K562 (cell line): ENCODE measurements around the gene ATP6V1A. TPM values are rescaled to one million over a fixed set of nuclear protein-coding genes. Genes with fewer than 3 reads are reported as not detected.

Source experiments
- ATAC-seq: fragments of 200-7000 bp; cut with Tn5 transposase; 3 replicates; pipeline ENCODE4 v1.9.1; 2020; ENCODE audit warnings: moderate library complexity
- BruUV-seq: library from RNA; stranded (reverse); fragments of 400-500 nt; replicated peaks from 2 replicates; lab custom pipeline; 2021; lab: Mats Ljungman, UMichigan
- CTCF ChIA-PET: fragments of 300-600 bp; formaldehyde crosslinking; extraction: SDS; loops from one replicate; lab custom pipeline; 2021; ENCODE audit warnings: low intra/inter-chr PET ratio; lab: Yijun Ruan, JAX
- POLR2A ChIA-PET: fragments of 300-600, 350-650 bp; sonication (Branson Sonifier 250); formaldehyde crosslinking; extraction: SDS; loops from one replicate; lab custom pipeline; 2021; ENCODE audit warnings: antibody characterized with exemption, inconsistent platforms; lab: Yijun Ruan, JAX
- DNase-seq, 4 experiments: peaks; one replicate each; pipeline versions ENCODE4 v3.0.0 to v3.0.0-alpha.2; 2011 to 2018; ENCODE audit warnings: low spot score in 3 of 4, mixed read lengths in 3 of 4; ENCODE audit errors: extremely low read depth in 1 of 4
- FAIRE-seq: peaks from 2 replicates; lab custom pipeline; 2011; peaks lifted over from hg19 to GRCh38; lab: Jason Lieb, UNC
- H2AFZ ChIP-seq: 2 replicates; pipeline ENCODE4 v1.6.0; 2011; ENCODE audit warnings: low read depth, low read length, control low read depth, inconsistent platforms
- H3K27ac ChIP-seq: fragments of 200-600 bp; 3 replicates; pipeline ENCODE4 v1.8.0; 2011; ENCODE audit warnings: low read depth, mild to moderate bottlenecking, control low read depth, inconsistent platforms, low read length, moderate library complexity, mixed read lengths; ENCODE audit errors: extremely low read depth
- H3K27me3 ChIP-seq, 2 experiments: fragments of 300-600 bp in 1 of 2; 2 replicates in 1 of 2; 3 replicates in 1 of 2; pipeline versions ENCODE4 v1.6.0 to v1.8.0; 2011; ENCODE audit warnings: inconsistent platforms in 2 of 2, low read length in 2 of 2, mild to moderate bottlenecking in 1 of 2, mixed read lengths in 1 of 2, moderate library complexity in 1 of 2; ENCODE audit not compliant: control insufficient read depth in 2 of 2, insufficient read depth in 2 of 2
- H3K36me3 ChIP-seq: fragments of 300-600 bp; 3 replicates; pipeline ENCODE4 v1.8.0; 2011; ENCODE audit warnings: mild to moderate bottlenecking, low read length, inconsistent platforms; ENCODE audit not compliant: control insufficient read depth, insufficient read depth
- H3K4me1 ChIP-seq, 2 experiments: fragments of 200-600 bp in 1 of 2; replicated peaks in 1 of 2; 2 replicates in 1 of 2; 3 replicates in 1 of 2; pipeline versions ENCODE4 v1.5.1 to v1.8.0; 2011; ENCODE audit warnings: inconsistent platforms in 2 of 2, low read length in 2 of 2, mild to moderate bottlenecking in 1 of 2, mixed read lengths in 1 of 2, moderate library complexity in 1 of 2; ENCODE audit not compliant: control insufficient read depth in 2 of 2, insufficient read depth in 2 of 2
- H3K4me2 ChIP-seq: 2 replicates; pipeline ENCODE4 v1.6.1; 2011; ENCODE audit warnings: low read length, control low read depth, inconsistent platforms, mixed read lengths; ENCODE audit not compliant: insufficient read depth
- H3K4me3 ChIP-seq: fragments of 200-600 bp; sonication (generic), shearing (Covaris generic); 2 replicates; pipeline ENCODE4 v1.5.1; 2016; ENCODE audit warnings: control low read depth, inconsistent platforms
- H3K79me2 ChIP-seq: fragments of 200-600 bp; 3 replicates; pipeline ENCODE4 v1.8.0; 2011; ENCODE audit warnings: low read length, inconsistent platforms; ENCODE audit not compliant: control insufficient read depth, insufficient read depth
- H3K9ac ChIP-seq, 2 experiments: 2 replicates each; pipeline versions ENCODE4 v1.6.0 to v1.6.1; 2011; ENCODE audit warnings: low read depth in 2 of 2, low read length in 2 of 2, control low read depth in 1 of 2, inconsistent platforms in 1 of 2, mild to moderate bottlenecking in 1 of 2, mixed read lengths in 1 of 2; ENCODE audit not compliant: insufficient read depth in 1 of 2
- H3K9me1 ChIP-seq: one replicate; pipeline ENCODE4 v1.6.0; 2011; ENCODE audit warnings: inconsistent platforms, mild to moderate bottlenecking, low read length, moderate library complexity; ENCODE audit not compliant: control insufficient read depth, insufficient read depth
- H3K9me3 ChIP-seq: replicated peaks from 2 replicates; pipeline ENCODE4 v1.5.1; 2011; ENCODE audit warnings: low read depth, low read length, inconsistent platforms; ENCODE audit not compliant: control insufficient read depth, insufficient read depth
- H4K20me1 ChIP-seq: replicated peaks from 2 replicates; pipeline ENCODE4 v1.6.1; 2011; ENCODE audit warnings: low read length, inconsistent platforms, mixed read lengths; ENCODE audit not compliant: control insufficient read depth, insufficient read depth
- BMI1 ChIP-seq: fragments of 150-350 bp; IDR thresholded peaks from 2 replicates; pipeline ENCODE4 v1.6.1; 2014; ENCODE audit warnings: low read length
- CHD4 ChIP-seq: fragments of 200-600 bp; sonication (generic); IDR thresholded peaks from 3 replicates; pipeline ENCODE4 v1.6.1; 2012; ENCODE audit warnings: low read depth, mild to moderate bottlenecking, mixed read lengths, low read length, inconsistent platforms; ENCODE audit not compliant: insufficient read depth, insufficient replicate concordance, poor library complexity, severe bottlenecking
- COPS2 ChIP-seq: fragments of 450-650 bp; conservative IDR thresholded peaks from 2 replicates; pipeline ENCODE4 v1.6.1; 2016; ENCODE audit warnings: mild to moderate bottlenecking, moderate library complexity
- GTF2A2 ChIP-seq: IDR thresholded peaks from 2 replicates; pipeline ENCODE4 v1.6.1; 2016; ENCODE audit warnings: mild to moderate bottlenecking, missing genetic modification characterization, missing compliant biosample characterization
- HDAC2 ChIP-seq: fragments of 450-650 bp; IDR thresholded peaks from 2 replicates; pipeline ENCODE4 v1.6.1; 2016; ENCODE audit warnings: mild to moderate bottlenecking
- KLF16 ChIP-seq: IDR thresholded peaks from 2 replicates; pipeline ENCODE4 v1.6.1; 2016; ENCODE audit warnings: antibody characterized with exemption
- MYC ChIP-seq, 2 experiments: fragments of 250-450 bp in 1 of 2; sonication (Bioruptor Pico) in 1 of 2; IDR thresholded peaks; 2 replicates each; pipeline versions ENCODE4 v1.5.1 to v1.6.1; 2012 to 2021; ENCODE audit warnings: low read depth in 2 of 2, borderline replicate concordance in 1 of 2, improper control_type of control experiment in 1 of 2, low read length in 1 of 2, mild to moderate bottlenecking in 1 of 2, moderate library complexity in 1 of 2
- NCOA4 ChIP-seq: fragments of 450-650 bp; IDR thresholded peaks from 2 replicates; pipeline ENCODE4 v1.6.1; 2018; ENCODE audit warnings: mild to moderate bottlenecking; ENCODE audit not compliant: partially characterized antibody
- NFIC ChIP-seq: fragments of 450-650 bp; IDR thresholded peaks from 2 replicates; pipeline ENCODE4 v1.6.1; 2017; ENCODE audit warnings: mild to moderate bottlenecking, inconsistent platforms
- NUFIP1 ChIP-seq: fragments of 450-650 bp; IDR thresholded peaks from 2 replicates; pipeline ENCODE4 v1.6.1; 2018; ENCODE audit not compliant: partially characterized antibody
- PHB ChIP-seq: fragments of 250-450 bp; sonication (Bioruptor Pico); IDR thresholded peaks from 2 replicates; pipeline ENCODE4 v1.5.0; 2021
- PRMT5 ChIP-seq: sonication (generic); formaldehyde crosslinking; IDR thresholded peaks from 2 replicates; pipeline ENCODE4 v1.5.0; 2020; ENCODE audit warnings: missing genetic modification reagents
- RFX5 ChIP-seq: IDR thresholded peaks from 2 replicates; pipeline ENCODE4 v1.6.1; 2011; ENCODE audit warnings: low read depth, mild to moderate bottlenecking, improper control_type of control experiment, low read length
- ZFX ChIP-seq: sonication (generic); formaldehyde crosslinking; IDR thresholded peaks from 2 replicates; pipeline ENCODE4 v1.8.0; 2022; ENCODE audit warnings: mild to moderate bottlenecking, missing genetic modification reagents, moderate library complexity
- ZNF232 ChIP-seq: sonication (generic); formaldehyde crosslinking; IDR thresholded peaks from 2 replicates; pipeline ENCODE4 v1.8.0; 2022; ENCODE audit warnings: mild to moderate bottlenecking, missing genetic modification reagents
- ZNF324 ChIP-seq: fragments of 250-450 bp; sonication (Bioruptor Pico); IDR thresholded peaks from 2 replicates; pipeline ENCODE4 v1.4.0; 2020; ENCODE audit warnings: mild to moderate bottlenecking
- WGBS: fragments of 100-300 bp; shearing (Covaris generic); methylation state at CpG from one replicate; pipeline ENCODE4 v1.1.6; 2016; ENCODE audit warnings: low coverage, mixed read lengths; ENCODE audit not compliant: insufficient coverage; ENCODE audit errors: missing lambda C conversion rate; 5-methylcytosine and 5-hydroxymethylcytosine counted together
- in situ Hi-C: fragments of 300-500 bp; cut with MboI; formaldehyde crosslinking; loops from 4 replicates; pipeline ENCODE4 v1.15.0; 2018; ENCODE audit warnings: inconsistent platforms, mixed read lengths
- intact Hi-C: fragments of 100-400 bp; cut with micrococcal nuclease; formaldehyde crosslinking; loops from 2 replicates; pipeline ENCODE4 v1.14.2; 2022
- polyA plus RNA-seq, 8 experiments: library from polyadenylated mRNA; depleted of rRNA in 4 of 8; stranded (reverse) in 5 of 8; unstranded in 3 of 8; fragments of >200 nt; fragmentation: Nextera tagmentation in 2 of 8; fragmentation: Illumina TruSeq in 1 of 8; extraction: Ambion mirVana in 2 of 8; extraction: Trizol in 1 of 8; gene quantifications; 2 replicates each; pipeline versions ENCODE4 v1.2.1 to v1.2.3, GENCODE V29; 2011 to 2014; ENCODE audit warnings: inconsistent platforms in 1 of 8, missing spikeins in 1 of 8
- total RNA-seq, 7 experiments: library from RNA; depleted of rRNA in 6 of 7; stranded (reverse); fragments of >200 nt in 6 of 7; fragmentation: Illumina TruSeq in 2 of 7; extraction: Trizol in 2 of 7; gene quantifications; 2 replicates each; pipeline versions ENCODE4 v1.2.1 to v1.2.3, GENCODE V29; 2011 to 2021; ENCODE audit warnings: low replicate concordance in 1 of 7
- TF ChIP-seq, protein P1 (sequence below): fragments of 250-450 bp; sonication (Bioruptor Pico); IDR thresholded peaks from 2 replicates; pipeline ENCODE4 v1.4.0; 2020
- TF ChIP-seq, protein P2 (sequence below): fragments of 250-450 bp; sonication (Bioruptor Pico); IDR thresholded peaks from 2 replicates; pipeline ENCODE4 v1.5.0; 2022; ENCODE audit warnings: mild to moderate bottlenecking

The ATP6V1A gene
- total and polyA plus RNA-seq, 9 of the 15 experiments (the other 6 are each of a cell fraction or from before 2014, with no cell fraction given), result 23.6 to 57.1 (median 39.9) TPM

DNA sequence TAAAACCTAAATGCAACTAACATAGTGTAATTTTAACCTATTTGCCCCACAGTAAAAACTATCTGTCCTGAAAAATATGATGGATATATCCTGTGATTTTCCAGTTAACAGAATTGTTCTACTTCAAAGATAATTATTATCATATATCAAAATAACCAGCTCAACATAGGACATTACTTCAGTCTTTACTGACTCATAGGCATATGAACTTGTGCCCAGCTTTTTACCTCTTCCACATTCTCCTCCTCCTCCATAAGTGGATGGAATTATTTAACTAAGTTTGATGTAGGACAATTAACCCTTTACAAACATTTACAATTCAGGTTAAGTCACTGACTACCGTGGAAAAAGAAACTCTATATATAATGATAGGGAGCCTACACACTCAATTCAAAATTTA lies 27.5 kb upstream of the ATP6V1A start:
- TSS peak; percentile 35 for BruUV-seq
- no peak overlapping the region for H3K4me3 ChIP-seq
- ATAC-seq (no peak), FAIRE-seq (no peak), DNase-seq (no peak)
- H3K9me1 ChIP-seq, result no peaks in the 10 kb centered on the region
- intact Hi-C loops, result no loop called here
- no peak overlapping the region for H3K27ac ChIP-seq
- in situ Hi-C loops, result no loop called here
- no peaks in the 10 kb centered on the region for H3K4me1 ChIP-seq
- no peaks in the 10 kb centered on the region for H4K20me1 ChIP-seq
- CTCF ChIA-PET, result no interaction called here
- H3K27me3 ChIP-seq, result no peaks in the 10 kb centered on the region
- 0 out of 3 replicates have a peak, but pooled peaks cover 1% of the 10 kb centered on the region for H3K79me2 ChIP-seq
- H3K9me3 ChIP-seq, result no peaks in the 10 kb centered on the region
- WGBS, result 100% methylated on average over 1 of the region's 1 CpG
- POLR2A ChIA-PET, result interaction anchor here (1.0 kb wide), 1 partner anchor 25 kb away, joined by 3 read pairs; no protein-coding TSS in a partner anchor
- no peak overlapping the region for H3K9ac ChIP-seq
- no peak overlapping the region for H2AFZ ChIP-seq
- H3K4me2 ChIP-seq, result no peak overlapping the region
- H3K36me3 ChIP-seq, result peaks cover 68% of the 10 kb centered on the region; the same call in 2 of the 3 replicates
- TF ChIP-seq MYC (IDR thresholded peaks at IDR 0.05; ENCODE audit: low read depth, low read length) (no peak), MYC (CRISPR knock-in tag; IDR thresholded peaks at IDR 0.05; ENCODE audit: borderline replicate concordance, low read depth) (no peak), ZNF232 (CRISPR knock-in tag) (no peak), CHD4 (no peak), BMI1 (no peak), HDAC2 (no peak), ZFX (no peak), COPS2 (no peak), GTF2A2 (tag) (no peak), RFX5 (no peak), NFIC (no peak), NCOA4 (no peak), ZNF324 (no peak), PHB (no peak), NUFIP1 (no peak), PRMT5 (CRISPR knock-in tag) (no peak), KLF16 (no peak)
- TF ChIP-seq, protein P1, sequence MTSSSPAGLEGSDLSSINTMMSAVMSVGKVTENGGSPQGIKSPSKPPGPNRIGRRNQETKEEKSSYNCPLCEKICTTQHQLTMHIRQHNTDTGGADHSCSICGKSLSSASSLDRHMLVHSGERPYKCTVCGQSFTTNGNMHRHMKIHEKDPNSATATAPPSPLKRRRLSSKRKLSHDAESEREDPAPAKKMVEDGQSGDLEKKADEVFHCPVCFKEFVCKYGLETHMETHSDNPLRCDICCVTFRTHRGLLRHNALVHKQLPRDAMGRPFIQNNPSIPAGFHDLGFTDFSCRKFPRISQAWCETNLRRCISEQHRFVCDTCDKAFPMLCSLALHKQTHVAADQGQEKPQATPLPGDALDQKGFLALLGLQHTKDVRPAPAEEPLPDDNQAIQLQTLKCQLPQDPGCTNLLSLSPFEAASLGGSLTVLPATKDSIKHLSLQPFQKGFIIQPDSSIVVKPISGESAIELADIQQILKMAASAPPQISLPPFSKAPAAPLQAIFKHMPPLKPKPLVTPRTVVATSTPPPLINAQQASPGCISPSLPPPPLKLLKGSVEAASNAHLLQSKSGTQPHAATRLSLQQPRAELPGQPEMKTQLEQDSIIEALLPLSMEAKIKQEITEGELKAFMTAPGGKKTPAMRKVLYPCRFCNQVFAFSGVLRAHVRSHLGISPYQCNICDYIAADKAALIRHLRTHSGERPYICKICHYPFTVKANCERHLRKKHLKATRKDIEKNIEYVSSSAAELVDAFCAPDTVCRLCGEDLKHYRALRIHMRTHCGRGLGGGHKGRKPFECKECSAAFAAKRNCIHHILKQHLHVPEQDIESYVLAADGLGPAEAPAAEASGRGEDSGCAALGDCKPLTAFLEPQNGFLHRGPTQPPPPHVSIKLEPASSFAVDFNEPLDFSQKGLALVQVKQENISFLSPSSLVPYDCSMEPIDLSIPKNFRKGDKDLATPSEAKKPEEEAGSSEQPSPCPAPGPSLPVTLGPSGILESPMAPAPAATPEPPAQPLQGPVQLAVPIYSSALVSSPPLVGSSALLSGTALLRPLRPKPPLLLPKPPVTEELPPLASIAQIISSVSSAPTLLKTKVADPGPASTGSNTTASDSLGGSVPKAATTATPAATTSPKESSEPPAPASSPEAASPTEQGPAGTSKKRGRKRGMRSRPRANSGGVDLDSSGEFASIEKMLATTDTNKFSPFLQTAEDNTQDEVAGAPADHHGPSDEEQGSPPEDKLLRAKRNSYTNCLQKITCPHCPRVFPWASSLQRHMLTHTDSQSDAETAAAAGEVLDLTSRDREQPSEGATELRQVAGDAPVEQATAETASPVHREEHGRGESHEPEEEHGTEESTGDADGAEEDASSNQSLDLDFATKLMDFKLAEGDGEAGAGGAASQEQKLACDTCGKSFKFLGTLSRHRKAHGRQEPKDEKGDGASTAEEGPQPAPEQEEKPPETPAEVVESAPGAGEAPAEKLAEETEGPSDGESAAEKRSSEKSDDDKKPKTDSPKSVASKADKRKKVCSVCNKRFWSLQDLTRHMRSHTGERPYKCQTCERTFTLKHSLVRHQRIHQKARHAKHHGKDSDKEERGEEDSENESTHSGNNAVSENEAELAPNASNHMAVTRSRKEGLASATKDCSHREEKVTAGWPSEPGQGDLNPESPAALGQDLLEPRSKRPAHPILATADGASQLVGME (CRISPR knock-in tag), result no peak
- TF ChIP-seq, protein P2, sequence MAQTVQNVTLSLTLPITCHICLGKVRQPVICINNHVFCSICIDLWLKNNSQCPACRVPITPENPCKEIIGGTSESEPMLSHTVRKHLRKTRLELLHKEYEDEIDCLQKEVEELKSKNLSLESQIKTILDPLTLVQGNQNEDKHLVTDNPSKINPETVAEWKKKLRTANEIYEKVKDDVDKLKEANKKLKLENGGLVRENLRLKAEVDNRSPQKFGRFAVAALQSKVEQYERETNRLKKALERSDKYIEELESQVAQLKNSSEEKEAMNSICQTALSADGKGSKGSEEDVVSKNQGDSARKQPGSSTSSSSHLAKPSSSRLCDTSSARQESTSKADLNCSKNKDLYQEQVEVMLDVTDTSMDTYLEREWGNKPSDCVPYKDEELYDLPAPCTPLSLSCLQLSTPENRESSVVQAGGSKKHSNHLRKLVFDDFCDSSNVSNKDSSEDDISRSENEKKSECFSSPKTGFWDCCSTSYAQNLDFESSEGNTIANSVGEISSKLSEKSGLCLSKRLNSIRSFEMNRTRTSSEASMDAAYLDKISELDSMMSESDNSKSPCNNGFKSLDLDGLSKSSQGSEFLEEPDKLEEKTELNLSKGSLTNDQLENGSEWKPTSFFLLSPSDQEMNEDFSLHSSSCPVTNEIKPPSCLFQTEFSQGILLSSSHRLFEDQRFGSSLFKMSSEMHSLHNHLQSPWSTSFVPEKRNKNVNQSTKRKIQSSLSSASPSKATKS (CRISPR knock-in tag), result no peak
